WTC11 (cell line): ENCODE data around the gene ISCA2. TPM values are rescaled to one million over a fixed set of nuclear protein-coding genes. Genes with fewer than 3 reads are reported as not detected.

Experiments
- ATAC-seq: fragments of 200-7000 bp; cut with Tn5 transposase; 2 replicates; pipeline ENCODE4 v1.10.0; 2021; ENCODE audit warnings: mild to moderate bottlenecking, moderate library complexity
- CTCF ChIA-PET: fragments of 300-600 bp; sonication (Branson Sonifier 250); formaldehyde crosslinking; loops from one replicate; lab custom pipeline; 2021; ENCODE audit warnings: antibody characterized with exemption; lab: Charles Lee
- POLR2A ChIA-PET: fragments of 350-600 bp; sonication (Branson Sonifier 250); formaldehyde crosslinking; loops from one replicate; lab custom pipeline; 2021; ENCODE audit warnings: antibody characterized with exemption; lab: Charles Lee
- DNase-seq: peaks from one replicate; pipeline ENCODE4 v3.0.0; 2021; ENCODE audit warnings: low spot score
- H3K27ac Mint-ChIP-seq: 2 replicates; pipeline ENCODE4 v1.8.0; 2021; ENCODE audit warnings: mixed read lengths
- H3K27me3 Mint-ChIP-seq: 2 replicates; pipeline ENCODE4 v1.8.0; 2021; ENCODE audit warnings: low read depth, mild to moderate bottlenecking, moderate library complexity, mixed read lengths
- H3K36me3 Mint-ChIP-seq: 2 replicates; pipeline ENCODE4 v1.8.0; 2021; ENCODE audit warnings: mixed read lengths
- H3K4me1 Mint-ChIP-seq: 2 replicates; pipeline ENCODE4 v1.8.0; 2022; ENCODE audit warnings: mixed read lengths
- H3K4me3 Mint-ChIP-seq: 2 replicates; pipeline ENCODE4 v1.8.0; 2021; ENCODE audit warnings: mild to moderate bottlenecking, moderate library complexity, mixed read lengths
- H3K9me3 Mint-ChIP-seq: 2 replicates; pipeline ENCODE4 v1.8.0; 2021; ENCODE audit warnings: mixed read lengths
- ARID4B ChIP-seq: sonication (generic); formaldehyde crosslinking; IDR thresholded peaks from 2 replicates; pipeline ENCODE4 v1.8.0; 2023; ENCODE audit warnings: missing genetic modification reagents, mild to moderate bottlenecking, borderline replicate concordance
- ATF1 ChIP-seq: sonication (generic); formaldehyde crosslinking; IDR thresholded peaks from 2 replicates; pipeline ENCODE4 v1.8.1; 2023; ENCODE audit warnings: mild to moderate bottlenecking, moderate library complexity, missing genetic modification reagents
- ATF2 ChIP-seq: sonication (generic); formaldehyde crosslinking; IDR thresholded peaks from 2 replicates; pipeline ENCODE4 v1.8.1; 2022; ENCODE audit warnings: low read depth, missing genetic modification reagents, borderline replicate concordance
- CBFB ChIP-seq: sonication (generic); formaldehyde crosslinking; IDR thresholded peaks from 2 replicates; pipeline ENCODE4 v1.8.1; 2022; ENCODE audit warnings: mild to moderate bottlenecking, low read depth, missing genetic modification reagents
- GABPB1 ChIP-seq: sonication (generic); formaldehyde crosslinking; IDR thresholded peaks from 2 replicates; pipeline ENCODE4 v1.8.1; 2023; ENCODE audit warnings: mild to moderate bottlenecking, missing genetic modification reagents
- MXD4 ChIP-seq: fragments of 250-450 bp; sonication (Bioruptor Pico); IDR thresholded peaks from 2 replicates; pipeline ENCODE4 v1.8.0; 2021; ENCODE audit warnings: mild to moderate bottlenecking, moderate library complexity, borderline replicate concordance
- NFYB ChIP-seq: sonication (generic); formaldehyde crosslinking; conservative IDR thresholded peaks from 2 replicates; pipeline ENCODE4 v1.8.0; 2022; ENCODE audit warnings: low read depth, missing genetic modification reagents
- TEAD4 ChIP-seq: sonication (generic); formaldehyde crosslinking; IDR thresholded peaks from 2 replicates; pipeline ENCODE4 v1.8.0; 2022; ENCODE audit warnings: mild to moderate bottlenecking, missing genetic modification reagents
- USF2 ChIP-seq: sonication (generic); formaldehyde crosslinking; IDR thresholded peaks from 2 replicates; pipeline ENCODE4 v1.8.1; 2023; ENCODE audit warnings: mild to moderate bottlenecking, missing genetic modification reagents, moderate library complexity
- ZNF232 ChIP-seq: sonication (generic); formaldehyde crosslinking; IDR thresholded peaks from 2 replicates; pipeline ENCODE4 v1.8.0; 2022; ENCODE audit warnings: mild to moderate bottlenecking, missing genetic modification reagents
- ZNF512 ChIP-seq: sonication (generic); formaldehyde crosslinking; IDR thresholded peaks from 2 replicates; pipeline ENCODE4 v1.8.1; 2022; ENCODE audit warnings: missing genetic modification reagents, borderline replicate concordance
- total RNA-seq: library from RNA; stranded (reverse); gene quantifications from 3 replicates; pipeline ENCODE4 v1.2.3, GENCODE V29; 2021

Gene ISCA2
- total RNA-seq, 1 experiment from 2014 or later: 50.1 TPM

GRCh38 chr14:74528406-74528805 lies 34.8 kb downstream of the ISCA2 start (continued):
- TF ChIP-seq CBFB: no peak
- TF ChIP-seq MXD4: no peak

- ATAC-seq: no peak
- POLR2A ChIA-PET: no interaction called here
- no peaks in the 10 kb centered on the region for H3K27me3 Mint-ChIP-seq
These were observed 35.3 kb downstream of the ISCA2 start for GRCh38 chr14:74528886-74529285.

More at GRCh38 chr14:74528886-74529285, 35.3 kb downstream of the ISCA2 start:
- H3K4me3 Mint-ChIP-seq: no peak overlapping the region
- no peaks in the 10 kb centered on the region for H3K9me3 Mint-ChIP-seq
- DNase-seq: no peak
- H3K36me3 Mint-ChIP-seq: no peaks in the 10 kb centered on the region
- peaks cover 7% of the 10 kb centered on the region for H3K4me1 Mint-ChIP-seq
- TF ChIP-seq GABPB1: no peak
- TF ChIP-seq ATF1 (CRISPR knock-in tag): no peak
- TF ChIP-seq ARID4B: no peak
- no peak for TF ChIP-seq ZNF232 (CRISPR knock-in tag)
- TF ChIP-seq NFYB (CRISPR knock-in tag): no peak
- TF ChIP-seq USF2: no peak
- TF ChIP-seq TEAD4 (CRISPR knock-in tag): no peak
- no peak for TF ChIP-seq ZNF512
- no peak for TF ChIP-seq ATF2 (CRISPR knock-in tag)
- H3K27ac Mint-ChIP-seq: no peak overlapping the region
- CTCF ChIA-PET: interaction anchor here (1.1 to 3.3 kb wide), 3 partner anchors 26 to 332 kb away, joined by 3 to 25 read pairs (median 5); no protein-coding TSS in a partner anchor
